ENCODE results near the gene CIBAR2. TPM values are rescaled to one million over a fixed set of nuclear protein-coding genes. Genes with fewer than 3 reads are reported as not detected.
A peak's percentile ranks its signal among the peaks of the same experiment; 100 is the strongest.

CIBAR2 gene
- total RNA-seq: 12.8 TPM
- long read RNA-seq, partial matches to known transcripts: 4 of 8 reads
- long read RNA-seq, other reads (novel, unspliced or antisense): 3 of 8 reads

DNA sequence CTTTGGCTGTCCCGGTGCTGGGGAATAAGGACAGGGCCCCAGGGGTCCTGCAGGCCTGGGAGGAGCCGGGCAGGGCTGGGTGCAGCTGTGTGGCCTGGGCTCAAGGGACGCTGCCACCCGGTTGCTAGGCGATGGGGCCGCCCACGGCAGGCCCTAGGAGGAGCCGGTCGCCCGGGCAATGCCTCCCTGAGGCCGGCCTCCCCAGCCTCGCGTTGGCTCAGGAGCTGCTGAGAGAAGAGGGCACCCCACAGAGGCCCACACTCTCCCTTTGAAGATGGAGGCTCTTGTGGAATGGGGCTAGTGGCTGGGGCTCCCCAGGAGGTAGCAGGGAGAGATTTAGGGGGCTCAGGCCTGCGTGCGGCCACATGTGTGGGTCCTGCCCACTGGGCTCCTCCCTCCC is at the start of gene CIBAR2:
Gene CIBAR2, minus strand, starts transcription at position 109 of the 400 bp plus-strand sequence. CDS start 120 bp downstream, outside the sequence.
- Histone ChIP-seq H3K9me3 (no peaks in the 10 kb centered on the region), H3K4me1 (peaks cover 11% of the 10 kb centered on the region), H3K27me3 (ENCODE audit: low read depth) (no peaks in the 10 kb centered on the region), H3K36me3 (no peaks in the 10 kb centered on the region), H3K4me3 (no peak within 1 kb of the TSS), H3K27ac (no peak within 1 kb of the TSS)
- ATAC-seq: no peak
- DNase-seq: no peak
- TF ChIP-seq, protein P1, sequence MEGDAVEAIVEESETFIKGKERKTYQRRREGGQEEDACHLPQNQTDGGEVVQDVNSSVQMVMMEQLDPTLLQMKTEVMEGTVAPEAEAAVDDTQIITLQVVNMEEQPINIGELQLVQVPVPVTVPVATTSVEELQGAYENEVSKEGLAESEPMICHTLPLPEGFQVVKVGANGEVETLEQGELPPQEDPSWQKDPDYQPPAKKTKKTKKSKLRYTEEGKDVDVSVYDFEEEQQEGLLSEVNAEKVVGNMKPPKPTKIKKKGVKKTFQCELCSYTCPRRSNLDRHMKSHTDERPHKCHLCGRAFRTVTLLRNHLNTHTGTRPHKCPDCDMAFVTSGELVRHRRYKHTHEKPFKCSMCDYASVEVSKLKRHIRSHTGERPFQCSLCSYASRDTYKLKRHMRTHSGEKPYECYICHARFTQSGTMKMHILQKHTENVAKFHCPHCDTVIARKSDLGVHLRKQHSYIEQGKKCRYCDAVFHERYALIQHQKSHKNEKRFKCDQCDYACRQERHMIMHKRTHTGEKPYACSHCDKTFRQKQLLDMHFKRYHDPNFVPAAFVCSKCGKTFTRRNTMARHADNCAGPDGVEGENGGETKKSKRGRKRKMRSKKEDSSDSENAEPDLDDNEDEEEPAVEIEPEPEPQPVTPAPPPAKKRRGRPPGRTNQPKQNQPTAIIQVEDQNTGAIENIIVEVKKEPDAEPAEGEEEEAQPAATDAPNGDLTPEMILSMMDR (IDR thresholded peaks at IDR 0.05): no peak
- intact Hi-C loops (cut with DNase I): no loop called here

DNA sequence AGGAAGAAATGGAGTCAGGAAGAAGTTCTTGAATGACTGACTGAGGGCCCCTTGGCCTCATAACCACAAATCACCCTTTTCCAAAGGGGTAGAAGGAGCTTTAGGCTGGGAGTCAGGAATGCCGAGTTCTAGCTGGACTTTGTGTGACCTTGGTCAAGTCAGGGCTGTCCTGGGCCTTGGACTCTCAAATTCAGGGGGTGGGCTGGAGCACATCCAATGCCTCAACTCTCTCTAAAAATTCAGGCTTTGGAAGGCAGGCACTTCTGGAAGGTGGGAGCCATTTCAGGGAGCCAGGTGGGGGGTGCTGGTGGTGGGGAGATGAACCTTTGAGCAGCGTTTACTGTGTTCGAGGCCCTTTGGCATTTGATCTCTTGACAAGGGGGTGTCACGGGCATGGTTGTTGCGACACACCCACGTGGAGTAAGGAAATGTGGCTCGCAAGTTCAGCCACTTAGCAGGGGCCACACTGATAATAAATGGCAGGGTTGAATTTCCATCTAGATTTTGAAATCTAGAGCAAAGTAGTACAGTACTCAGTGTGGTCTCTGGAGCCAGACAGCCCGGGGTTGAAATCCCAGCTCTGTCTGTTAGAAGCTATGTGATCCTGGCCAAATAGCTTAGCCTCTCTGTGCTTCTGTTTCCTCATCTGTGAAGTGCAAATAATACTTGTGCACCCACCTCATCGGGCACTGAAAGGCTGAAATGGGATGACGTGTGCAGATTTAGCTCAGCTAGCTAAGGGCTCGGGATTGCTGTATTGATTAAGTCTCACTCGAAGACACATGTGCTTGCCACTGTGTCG is 47.1 kb upstream of the CIBAR2 start:
- peaks cover 36% of the 10 kb centered on the region for H3K4me1 ChIP-seq
- no peak for DNase-seq
- H3K9me3 ChIP-seq: no peaks in the 10 kb centered on the region
- no peaks in the 10 kb centered on the region for H3K36me3 ChIP-seq
- intact Hi-C loops (cut with DNase I): no loop called here
- no peaks in the 10 kb centered on the region for H3K27me3 ChIP-seq (ENCODE audit: low read depth)
- TF ChIP-seq, protein P1 (IDR thresholded peaks at IDR 0.05): no peak
- H3K27ac ChIP-seq: no peak overlapping the region
- no peak overlapping the region for H3K4me3 ChIP-seq
- ATAC-seq: peak in 1 of 2 donors; percentile 8

DNA sequence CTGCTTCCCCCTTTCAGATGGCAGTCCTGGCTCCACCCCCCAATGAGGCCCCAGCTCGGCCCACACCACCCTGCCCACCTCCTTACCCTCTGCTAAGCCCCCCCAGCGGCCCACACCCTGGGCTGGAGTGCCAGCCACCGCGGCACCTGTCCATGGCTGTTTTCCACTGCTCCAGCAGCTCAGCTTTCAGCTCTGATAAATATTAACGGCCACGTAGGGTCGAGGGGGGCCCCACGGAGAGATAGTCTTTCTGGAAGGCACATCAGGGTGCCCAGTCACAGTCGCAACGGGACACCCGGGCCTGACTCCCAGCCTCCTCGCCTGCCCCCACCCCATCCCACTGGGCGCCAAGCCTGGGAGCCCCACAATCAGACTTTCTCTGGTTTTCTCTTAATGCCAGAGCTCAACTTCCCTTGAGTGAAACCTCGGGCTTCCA is 46.5 kb upstream of the CIBAR2 start:
- Histone ChIP-seq H3K27me3 (ENCODE audit: low read depth) (no peaks in the 10 kb centered on the region), H3K36me3 (no peaks in the 10 kb centered on the region), H3K9me3 (no peaks in the 10 kb centered on the region), H3K27ac (no peak overlapping the region), H3K4me1 (peaks cover 36% of the 10 kb centered on the region), H3K4me3 (no peak overlapping the region)
- ATAC-seq (no peak), DNase-seq (no peak)
- TF ChIP-seq, protein P1 (IDR thresholded peaks at IDR 0.05): no peak
- intact Hi-C loops (cut with DNase I): no loop called here

DNA sequence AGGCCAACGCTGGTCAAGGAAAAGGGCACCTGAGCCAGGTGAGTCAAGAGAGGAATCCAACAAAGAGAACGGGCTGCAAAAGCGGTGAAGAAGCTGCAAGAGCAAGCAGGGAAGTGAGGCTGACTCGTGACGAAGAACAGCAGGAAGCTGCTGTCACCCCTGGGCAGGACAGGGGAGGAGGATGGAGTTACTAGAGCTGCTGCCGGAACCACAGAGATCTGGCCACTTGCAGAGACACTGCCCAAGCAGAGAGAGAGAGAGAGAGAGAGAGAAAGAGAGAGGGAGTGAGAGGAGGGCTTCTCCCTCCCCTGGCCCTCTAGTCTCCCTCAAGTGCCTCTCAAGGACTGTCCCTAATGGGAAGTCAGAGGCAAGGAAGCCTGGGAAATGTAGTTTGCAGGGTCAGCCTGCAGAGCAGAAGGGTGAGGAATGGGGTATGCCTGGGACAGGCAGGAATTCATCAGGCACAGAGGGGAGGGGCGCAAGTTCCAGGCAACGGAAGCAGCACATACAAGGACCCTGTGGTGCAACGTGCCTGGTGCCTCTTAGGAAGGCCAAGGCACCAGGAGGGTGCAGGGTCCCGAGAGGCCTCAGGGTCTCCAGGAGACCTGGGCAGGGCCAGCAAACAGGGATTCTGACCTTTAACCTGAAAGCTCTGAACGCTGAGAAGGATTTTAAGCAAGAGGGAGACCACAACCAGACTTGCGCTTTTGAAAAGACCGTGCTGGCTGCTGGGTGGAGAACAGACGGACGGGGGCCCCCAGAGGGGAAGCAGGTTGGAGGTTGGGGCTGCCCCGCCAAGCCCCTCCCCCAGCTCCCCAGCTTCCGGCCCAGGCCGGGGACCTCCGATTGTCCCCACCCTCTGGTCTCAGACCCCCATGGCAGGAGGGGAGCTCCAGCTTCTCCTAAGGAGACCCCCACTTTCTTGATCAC is 45.8 kb upstream of the CIBAR2 start:
- peak overlapping the region; percentile 7 for H3K4me3 ChIP-seq
- ATAC-seq (peak; percentile 42 to 58), DNase-seq (no peak)
- TF ChIP-seq, protein P1 (IDR thresholded peaks at IDR 0.05): no peak
- no peak overlapping the region for H3K27ac ChIP-seq
- no peaks in the 10 kb centered on the region for H3K9me3 ChIP-seq
- intact Hi-C loops (cut with DNase I): no loop called here
- no peaks in the 10 kb centered on the region for H3K36me3 ChIP-seq
- no peaks in the 10 kb centered on the region for H3K27me3 ChIP-seq (ENCODE audit: low read depth)
- peaks cover 36% of the 10 kb centered on the region for H3K4me1 ChIP-seq

DNA sequence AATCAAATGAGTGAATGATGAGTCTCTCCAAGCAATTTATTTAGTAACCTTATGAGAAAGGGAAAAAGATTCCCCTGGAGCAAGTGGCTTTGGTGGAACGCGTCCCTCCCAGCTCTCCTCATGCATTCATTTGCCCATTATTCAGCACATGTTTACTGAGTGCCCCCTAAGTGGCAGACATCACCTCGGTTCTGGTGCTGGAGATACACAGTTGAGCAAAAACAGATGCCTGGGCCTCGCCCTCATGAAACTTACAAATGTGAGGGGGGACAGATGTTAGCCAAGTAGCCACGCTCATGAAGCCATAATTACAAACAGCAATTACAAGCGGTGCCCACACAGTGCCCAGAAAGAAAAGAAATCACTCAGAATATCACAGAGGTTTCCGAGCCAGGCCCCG is 45.1 kb upstream of the CIBAR2 start:
- intact Hi-C loops (cut with DNase I): no loop called here
- ATAC-seq (no peak), DNase-seq (no peak)
- Histone ChIP-seq H3K4me1 (peaks cover 31% of the 10 kb centered on the region), H3K9me3 (no peaks in the 10 kb centered on the region), H3K27me3 (ENCODE audit: low read depth) (no peaks in the 10 kb centered on the region), H3K36me3 (no peaks in the 10 kb centered on the region), H3K27ac (no peak overlapping the region), H3K4me3 (peak overlapping the region; percentile 7)
- TF ChIP-seq, protein P1 (IDR thresholded peaks at IDR 0.05): no peak
